Fibroblast of the aortic adventitia (primary cell): ENCODE data around the gene P2RX6. TPM values are rescaled to one million over a fixed set of nuclear protein-coding genes. Genes with fewer than 3 reads are reported as not detected.

Experiments used
- DNase-seq: peaks from one replicate; pipeline ENCODE4 v3.0.0-alpha.2; 2010; ENCODE audit warnings: low read depth
- H3K4me3 ChIP-seq: 2 replicates; pipeline ENCODE4 v1.5.1; 2011; ENCODE audit warnings: low read depth, mild to moderate bottlenecking, control low read depth, low read length, moderate library complexity
- CTCF ChIP-seq: IDR thresholded peaks from 2 replicates; pipeline ENCODE4 v1.5.1; 2011; ENCODE audit warnings: mild to moderate bottlenecking, low read length, control low read depth, inconsistent platforms; ENCODE audit not compliant: insufficient read depth
- total RNA-seq: library from RNA; depleted of rRNA; stranded (reverse); fragments of >200 nt; gene quantifications from 2 replicates; pipeline ENCODE4 v1.2.3, GENCODE V29; 2012; ENCODE audit warnings: low replicate concordance

P2RX6 gene
- total RNA-seq = 0.63 and 5.9 TPM in 2 replicates

GRCh38 chr22:21014726-21015465, at the start of gene P2RX6:
P2RX6 (plus strand) TSS chr22:21015165; CDS start chr22:21015175, 10 bp downstream.
- H3K4me3 ChIP-seq = peak within 1 kb of the TSS; percentile 67
- TF ChIP-seq CTCF = no peak
- DNase-seq = peak; percentile 48

- no peak for TF ChIP-seq CTCF
- H3K4me3 ChIP-seq = no peak overlapping the region
- no peak for DNase-seq
These were observed 48.8 kb upstream of the P2RX6 start for GRCh38 chr22:20965888-20966855.

- no peak for TF ChIP-seq CTCF
- no peak for DNase-seq
- H3K4me3 ChIP-seq = no peak within 1 kb of the TSS
These were observed 47.9 kb upstream of the P2RX6 start, which contains the start of gene AIFM3 for GRCh38 chr22:20966883-20967696. AIFM3 (plus strand) TSS chr22:20967255; CDS start chr22:20967945, 690 bp downstream.

GRCh38 chr22:20967697-20968211, 47.2 kb upstream of the P2RX6 start:
- TF ChIP-seq CTCF = no peak
- DNase-seq = no peak

DNA sequence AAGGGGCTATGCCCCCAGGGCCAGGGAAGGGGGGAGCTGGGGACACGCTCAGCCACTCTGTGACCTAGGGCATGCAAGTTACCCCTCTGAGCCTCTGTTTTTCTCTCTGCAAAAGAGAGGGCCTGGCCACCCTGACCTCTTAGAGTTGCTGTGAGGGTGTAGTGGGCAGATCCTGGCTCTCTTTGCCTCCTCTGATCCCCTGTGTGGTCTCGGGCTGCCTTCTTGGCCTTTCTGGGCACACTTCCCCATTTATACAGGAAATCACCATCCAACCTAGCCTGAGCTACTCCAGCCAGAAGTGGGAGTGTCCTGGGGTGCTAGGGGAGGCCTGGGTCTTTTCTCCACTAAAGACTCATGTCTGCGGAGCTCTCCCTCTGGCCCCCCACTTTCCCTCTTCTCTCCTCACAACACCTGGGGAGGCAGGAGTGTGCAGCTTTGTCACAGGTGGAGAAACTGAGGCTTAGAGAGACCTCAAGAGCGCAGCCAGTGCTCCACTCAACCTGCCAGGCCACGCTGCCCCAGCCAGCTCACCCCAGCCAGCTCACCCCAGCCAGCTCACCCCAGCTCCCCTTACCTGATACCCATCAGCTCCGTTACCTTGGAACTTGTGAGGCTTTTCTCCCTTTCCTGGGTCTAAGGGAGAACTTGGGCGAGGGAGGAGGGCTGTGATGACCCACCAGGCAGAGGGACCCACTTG, 46.5 kb upstream of the P2RX6 start:
- no peak overlapping the region for H3K4me3 ChIP-seq
- no peak for DNase-seq
- TF ChIP-seq CTCF = no peak

More at GRCh38 chr22:20967697-20968211, 47.2 kb upstream of the P2RX6 start:
- H3K4me3 ChIP-seq = no peak overlapping the region
